GM18861 (cell line): Measurements from ENCODE around the gene CRKL.
"Not testable (repeated sequence)": the region's sequence is repeated elsewhere in the genome, so short reads cannot be mapped to it uniquely, and the experiment has no call there.

Experiments used
- ATAC-seq: cut with Tn5 transposase; IDR thresholded peaks from one replicate; pipeline ENCODE4 v1.9.1; 2021; ENCODE audit not compliant: unreplicated experiment

CRKL gene

DNA sequence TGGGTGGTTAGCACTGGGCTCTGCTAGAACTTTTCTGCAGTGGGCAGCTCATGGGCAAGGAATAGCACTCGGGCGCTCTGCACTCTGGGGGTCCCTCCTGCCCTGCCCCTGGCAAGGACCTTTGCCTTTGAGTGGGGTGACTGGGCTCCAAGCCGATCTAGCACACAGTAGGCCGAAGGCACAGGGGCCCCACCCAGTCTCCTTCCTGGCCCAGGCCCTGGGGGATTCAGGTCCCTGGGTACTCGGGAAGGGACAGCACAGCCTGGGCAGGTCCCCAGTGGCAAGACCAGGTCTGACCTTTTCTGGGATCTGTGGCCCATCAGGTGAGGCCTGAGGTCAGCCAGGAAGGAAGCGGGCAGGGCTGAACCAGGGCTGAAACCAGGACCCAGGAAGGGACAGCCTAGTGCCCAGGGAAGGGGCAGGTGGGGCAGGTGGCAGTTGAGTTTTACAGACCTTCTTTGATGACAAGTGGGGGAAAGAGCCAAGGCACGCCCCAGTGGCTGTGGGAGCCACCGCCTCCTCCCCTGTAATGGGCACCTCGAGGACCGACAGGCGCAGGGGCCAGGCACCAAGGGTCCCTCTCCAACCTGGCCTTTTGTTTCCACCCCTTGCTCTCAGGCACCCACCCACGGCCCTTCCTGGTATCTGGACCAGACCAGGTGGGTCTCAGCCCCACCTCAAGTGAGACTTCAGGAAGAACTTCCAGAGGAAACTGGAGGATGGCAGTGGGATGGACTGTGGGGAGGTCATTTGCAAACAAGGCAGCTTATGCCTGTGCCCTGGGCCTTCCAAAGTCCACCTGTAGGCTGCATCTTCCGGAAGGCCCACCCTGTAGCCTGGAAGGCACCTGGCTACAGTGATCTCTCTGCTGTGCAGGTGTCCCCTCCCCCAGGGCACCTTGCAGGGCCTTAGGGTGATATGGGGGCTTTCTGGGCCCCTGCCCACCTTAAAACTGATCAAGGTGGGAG, 49.0 kb downstream of the CRKL start:
- no peak for ATAC-seq

DNA sequence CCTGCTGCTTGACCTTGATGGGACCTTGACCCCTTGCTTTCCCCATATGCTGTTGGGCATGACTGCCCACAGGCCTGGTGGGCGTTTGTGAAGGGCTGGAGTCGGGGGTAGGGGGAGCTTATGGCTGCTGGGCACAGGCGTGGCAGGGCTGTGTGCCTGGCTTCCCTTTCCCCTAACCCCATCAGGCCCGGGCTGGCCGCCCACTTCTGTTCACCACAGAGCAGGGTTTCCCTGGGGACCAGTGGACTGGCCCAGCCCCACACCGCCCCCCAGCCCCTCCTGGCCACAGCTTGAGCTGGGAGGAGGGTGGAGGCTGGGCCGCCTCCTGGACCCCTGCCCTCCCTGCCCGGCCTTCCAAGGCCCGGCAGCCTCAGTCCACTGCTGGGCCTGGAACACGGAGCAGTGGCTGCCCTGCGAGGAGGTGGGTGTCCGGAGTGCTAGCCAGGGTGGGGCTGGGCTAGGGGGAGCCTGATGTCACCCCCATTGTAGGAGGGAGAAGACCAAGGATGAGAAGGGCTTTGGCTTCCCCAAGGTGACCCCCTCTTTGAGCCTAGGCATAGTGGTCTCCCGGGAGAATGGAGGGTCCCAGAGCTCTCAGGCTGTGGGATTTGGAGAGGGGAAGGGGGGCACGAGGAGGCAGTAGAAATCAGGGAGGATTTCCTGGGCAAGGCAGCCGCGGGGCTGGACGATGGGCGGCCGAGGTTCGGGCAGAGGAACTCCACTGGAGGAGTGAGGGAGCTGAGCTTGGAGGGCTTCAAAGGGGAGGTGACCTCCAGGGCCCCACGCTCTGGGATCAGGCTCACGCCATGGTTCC, 49.9 kb downstream of the CRKL start, which contains the start of gene AIFM3:
Gene AIFM3, plus strand, starts transcription at position 373 of the 814 bp plus-strand sequence. CDS start 690 bp downstream, outside the sequence.
- ATAC-seq = no peak

DNA sequence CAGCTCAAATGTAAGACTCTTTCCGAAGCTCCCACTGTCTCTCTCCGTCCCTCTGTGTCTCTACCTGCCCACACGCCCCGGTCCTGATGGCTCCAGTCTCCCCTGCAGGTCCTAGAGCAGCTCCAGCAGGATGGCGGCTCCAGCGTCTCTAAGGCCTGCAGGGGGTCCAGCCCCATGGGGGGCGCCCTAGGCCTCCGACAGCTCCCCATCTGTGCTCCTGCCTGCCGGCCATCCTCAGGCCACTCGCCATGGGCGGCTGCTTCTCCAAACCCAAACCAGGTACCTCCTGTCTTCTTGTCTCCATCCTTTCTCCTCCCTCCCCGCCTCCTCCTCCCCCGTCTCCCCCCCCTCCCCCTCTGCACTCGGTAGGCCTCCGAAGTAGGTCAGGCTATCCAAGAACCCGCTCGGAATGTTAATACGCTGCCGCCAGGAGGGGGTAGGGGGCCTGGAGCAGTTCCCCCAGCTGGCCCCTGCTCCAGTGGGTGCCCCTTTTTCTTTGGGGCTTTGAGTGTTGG, 50.5 kb downstream of the CRKL start:
- ATAC-seq = no peak

DNA sequence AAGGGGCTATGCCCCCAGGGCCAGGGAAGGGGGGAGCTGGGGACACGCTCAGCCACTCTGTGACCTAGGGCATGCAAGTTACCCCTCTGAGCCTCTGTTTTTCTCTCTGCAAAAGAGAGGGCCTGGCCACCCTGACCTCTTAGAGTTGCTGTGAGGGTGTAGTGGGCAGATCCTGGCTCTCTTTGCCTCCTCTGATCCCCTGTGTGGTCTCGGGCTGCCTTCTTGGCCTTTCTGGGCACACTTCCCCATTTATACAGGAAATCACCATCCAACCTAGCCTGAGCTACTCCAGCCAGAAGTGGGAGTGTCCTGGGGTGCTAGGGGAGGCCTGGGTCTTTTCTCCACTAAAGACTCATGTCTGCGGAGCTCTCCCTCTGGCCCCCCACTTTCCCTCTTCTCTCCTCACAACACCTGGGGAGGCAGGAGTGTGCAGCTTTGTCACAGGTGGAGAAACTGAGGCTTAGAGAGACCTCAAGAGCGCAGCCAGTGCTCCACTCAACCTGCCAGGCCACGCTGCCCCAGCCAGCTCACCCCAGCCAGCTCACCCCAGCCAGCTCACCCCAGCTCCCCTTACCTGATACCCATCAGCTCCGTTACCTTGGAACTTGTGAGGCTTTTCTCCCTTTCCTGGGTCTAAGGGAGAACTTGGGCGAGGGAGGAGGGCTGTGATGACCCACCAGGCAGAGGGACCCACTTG, 51.2 kb downstream of the CRKL start:
- no peak for ATAC-seq

DNA sequence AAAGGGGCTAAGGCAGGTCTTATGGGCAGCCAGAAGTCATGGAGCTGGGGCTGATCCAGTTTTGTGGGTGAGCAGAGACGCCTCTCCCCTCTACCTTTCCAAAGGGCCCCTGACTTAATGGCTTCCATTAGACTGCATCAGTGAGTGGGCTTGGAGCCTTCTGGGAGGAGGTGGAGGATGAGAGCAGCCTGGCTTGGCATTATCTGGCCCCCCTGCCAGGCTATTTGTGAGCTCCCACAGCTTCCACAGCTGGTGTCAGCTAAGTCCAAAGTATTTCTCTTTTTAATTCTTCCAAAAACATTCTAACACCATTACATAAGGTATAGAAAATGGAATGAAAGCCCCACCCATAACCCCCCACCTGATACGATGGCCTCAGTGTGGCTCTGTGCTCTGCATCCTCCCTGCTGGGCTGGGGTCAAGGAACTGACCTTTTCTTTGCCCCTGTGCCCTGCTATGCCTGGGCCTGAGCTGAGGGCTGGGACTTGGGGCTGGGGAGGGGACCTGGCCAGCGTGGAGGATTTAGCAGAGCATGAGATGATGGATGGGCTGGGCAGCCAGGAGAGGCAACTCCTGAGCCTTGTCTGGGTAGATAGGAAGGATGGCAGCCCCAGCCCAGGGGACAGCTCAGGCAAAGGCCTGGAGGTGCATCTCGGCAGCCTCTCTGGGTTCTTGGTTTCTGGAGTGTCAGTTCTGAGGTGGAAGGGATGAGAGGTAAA, 53.9 kb downstream of the CRKL start:
- ATAC-seq = no peak

DNA sequence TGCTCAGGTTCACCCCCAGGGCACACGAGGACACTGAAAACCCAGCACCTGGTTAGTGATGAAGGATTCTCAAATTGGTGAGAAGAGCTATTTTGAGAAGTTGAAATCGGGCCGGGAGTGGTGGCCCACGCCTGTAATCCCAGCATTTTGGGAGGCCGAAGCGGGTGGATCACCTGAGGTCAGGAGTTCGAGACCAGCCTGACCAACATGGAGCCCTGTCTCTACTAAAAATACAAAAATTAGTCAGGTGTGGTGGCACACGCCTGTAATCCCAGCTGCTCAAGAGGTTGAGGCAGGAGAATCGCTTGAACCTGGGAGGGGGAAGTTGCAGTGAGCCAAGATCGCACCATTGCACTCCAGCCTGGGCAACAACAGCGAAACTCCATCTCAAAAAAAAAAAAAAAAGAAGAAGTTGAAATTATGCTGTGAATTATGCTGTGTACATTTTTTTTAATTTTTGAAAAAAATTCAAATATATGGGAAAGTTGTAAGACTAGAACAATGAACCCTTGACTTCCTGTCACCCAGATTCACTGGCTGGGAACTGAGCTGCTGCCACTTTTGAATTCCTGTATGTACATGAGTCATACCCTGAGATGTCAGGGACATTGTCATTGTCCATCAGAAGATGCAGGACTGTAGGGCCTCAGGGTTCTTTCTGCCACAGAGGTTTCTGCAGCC, 54.9 kb downstream of the CRKL start:
- not testable (repeated sequence) for ATAC-seq

DNA sequence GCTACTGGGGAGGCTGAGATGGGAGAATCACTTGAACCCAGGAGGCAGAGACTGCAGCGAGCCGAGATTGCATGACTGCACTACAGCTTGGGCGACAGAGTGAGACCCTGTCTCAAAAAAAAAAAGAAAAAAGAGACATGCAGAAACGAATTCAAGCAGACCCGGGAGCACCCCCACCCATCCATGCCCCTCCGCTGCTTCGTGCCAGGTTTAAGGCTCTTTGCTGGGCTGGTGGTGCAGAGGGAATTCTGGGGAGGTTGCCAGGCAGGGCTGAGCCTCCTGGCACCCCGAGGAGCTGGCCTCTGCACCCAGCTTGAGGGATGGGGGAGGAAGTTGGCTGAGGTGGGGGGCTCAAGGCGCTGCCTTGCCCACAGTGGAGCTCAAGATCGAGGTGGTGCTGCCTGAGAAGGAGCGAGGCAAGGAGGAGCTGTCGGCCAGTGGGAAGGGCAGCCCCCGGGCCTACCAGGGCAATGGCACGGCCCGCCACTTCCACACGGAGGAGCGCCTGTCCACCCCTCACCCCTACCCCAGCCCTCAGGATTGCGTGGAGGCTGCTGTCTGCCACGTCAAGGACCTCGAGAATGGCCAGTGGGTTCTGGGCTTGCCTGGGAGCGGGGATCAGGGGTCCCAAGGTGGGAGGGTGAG, 55.8 kb downstream of the CRKL start:
- no peak for ATAC-seq

DNA sequence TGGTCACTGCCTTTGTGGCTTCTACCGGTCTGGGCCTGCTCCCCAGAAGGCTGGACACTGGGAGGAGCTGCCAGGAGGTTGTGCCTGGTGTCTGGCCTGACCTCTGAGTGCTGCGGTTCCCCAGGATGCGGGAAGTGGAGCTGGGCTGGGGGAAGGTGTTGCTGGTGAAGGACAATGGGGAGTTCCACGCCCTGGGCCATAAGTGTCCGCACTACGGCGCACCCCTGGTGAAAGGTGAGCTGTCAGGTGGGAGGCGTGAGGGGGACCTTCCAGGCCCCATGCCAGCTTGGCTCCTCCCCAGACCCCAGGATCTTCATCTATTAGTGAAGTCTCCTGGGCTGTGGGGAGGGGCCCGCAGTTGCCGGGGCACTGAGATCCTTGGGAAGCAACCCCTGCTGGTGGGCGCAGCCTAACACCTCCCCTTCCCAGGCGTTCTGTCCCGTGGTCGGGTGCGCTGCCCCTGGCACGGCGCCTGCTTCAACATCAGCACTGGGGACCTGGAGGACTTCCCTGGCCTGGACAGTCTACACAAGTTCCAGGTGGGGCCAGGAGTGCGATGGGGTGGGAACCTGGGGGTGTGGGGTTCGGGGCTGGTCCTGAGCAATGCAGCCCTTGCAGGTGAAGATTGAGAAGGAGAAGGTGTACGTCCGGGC, 56.6 kb downstream of the CRKL start:
- ATAC-seq = no peak

DNA sequence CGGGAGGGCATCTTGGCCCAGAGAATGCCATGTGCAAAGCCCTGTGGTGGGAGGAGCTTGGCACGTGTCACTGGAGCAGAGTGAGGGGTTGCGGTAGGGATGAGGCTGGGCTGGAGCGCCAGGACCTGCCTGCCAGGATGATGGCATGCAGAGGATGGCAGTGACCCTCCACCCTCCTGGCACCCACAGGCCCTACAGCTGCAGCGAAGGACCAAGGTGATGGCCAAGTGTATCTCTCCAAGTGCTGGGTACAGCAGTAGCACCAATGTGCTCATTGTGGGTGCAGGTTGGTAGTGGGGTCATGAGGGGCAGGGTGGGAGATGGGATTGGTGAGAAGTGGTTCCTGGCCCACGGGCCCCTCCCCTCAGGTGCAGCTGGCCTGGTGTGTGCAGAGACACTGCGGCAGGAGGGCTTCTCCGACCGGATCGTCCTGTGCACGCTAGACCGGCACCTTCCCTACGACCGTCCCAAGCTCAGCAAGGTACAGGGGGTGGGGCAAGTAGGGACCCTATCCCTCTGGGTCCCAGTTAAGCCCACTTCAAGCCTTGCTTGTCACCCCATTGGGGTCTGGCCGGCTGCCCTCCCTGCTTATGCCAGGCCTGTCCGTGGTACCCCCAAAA, 57.2 kb downstream of the CRKL start:
- no peak for ATAC-seq

DNA sequence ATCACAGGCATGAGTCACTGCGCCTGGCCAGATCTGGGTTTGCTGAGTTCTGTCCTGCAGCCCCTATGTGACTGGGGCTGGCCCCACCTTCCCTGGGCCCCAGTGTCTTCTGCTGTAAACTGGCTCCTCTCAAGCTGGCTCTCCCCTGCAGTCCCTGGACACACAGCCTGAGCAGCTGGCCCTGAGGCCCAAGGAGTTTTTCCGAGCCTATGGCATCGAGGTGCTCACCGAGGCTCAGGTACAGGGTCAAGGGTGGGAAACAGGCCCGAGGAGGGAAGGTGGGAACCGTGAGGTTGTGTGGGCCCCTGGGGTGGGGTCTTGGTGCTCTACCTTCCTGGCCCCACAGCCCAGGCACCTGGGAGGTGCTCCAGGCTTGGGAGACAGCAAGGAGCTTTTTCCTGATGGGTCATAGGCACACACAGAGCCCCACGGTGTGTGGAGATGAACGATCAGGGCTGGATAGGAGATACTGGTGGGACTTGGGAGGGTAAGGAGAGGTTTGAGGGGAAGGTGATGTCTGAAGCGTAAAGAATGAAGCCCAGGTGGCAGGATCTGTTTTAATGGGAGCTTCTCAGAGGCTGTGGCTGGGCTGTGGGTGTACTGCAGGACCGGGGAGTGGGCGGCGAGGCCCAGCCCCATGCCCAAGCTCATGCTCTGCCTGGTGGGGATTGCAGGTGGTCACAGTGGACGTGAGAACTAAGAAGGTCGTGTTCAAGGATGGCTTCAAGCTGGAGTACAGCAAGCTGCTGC, 58.5 kb downstream of the CRKL start:
- no peak for ATAC-seq

DNA sequence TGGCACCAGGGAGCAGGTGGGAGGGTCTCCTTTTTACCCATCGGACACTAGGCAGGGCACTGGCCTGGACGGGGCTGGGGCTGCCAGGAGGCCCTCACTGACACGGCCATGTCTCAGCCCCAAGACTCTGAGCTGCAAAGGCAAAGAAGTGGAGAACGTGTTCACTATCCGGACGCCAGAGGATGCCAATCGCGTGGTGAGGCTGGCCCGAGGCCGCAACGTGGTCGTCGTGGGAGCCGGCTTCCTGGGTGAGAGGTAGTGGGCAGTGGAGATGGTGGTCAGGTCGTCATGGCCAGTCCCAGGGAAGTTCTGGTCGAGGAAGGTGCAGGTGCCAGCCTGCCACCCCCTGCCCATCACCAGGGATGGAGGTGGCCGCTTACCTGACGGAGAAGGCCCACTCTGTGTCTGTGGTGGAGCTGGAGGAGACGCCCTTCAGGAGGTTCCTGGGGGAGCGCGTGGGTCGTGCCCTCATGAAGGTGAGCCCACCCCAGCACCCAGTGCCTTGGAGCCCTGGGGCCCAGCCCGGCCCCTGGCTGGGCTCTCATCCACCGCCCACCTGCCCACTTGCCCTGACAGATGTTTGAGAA, 59.2 kb downstream of the CRKL start:
- ATAC-seq = no peak

DNA sequence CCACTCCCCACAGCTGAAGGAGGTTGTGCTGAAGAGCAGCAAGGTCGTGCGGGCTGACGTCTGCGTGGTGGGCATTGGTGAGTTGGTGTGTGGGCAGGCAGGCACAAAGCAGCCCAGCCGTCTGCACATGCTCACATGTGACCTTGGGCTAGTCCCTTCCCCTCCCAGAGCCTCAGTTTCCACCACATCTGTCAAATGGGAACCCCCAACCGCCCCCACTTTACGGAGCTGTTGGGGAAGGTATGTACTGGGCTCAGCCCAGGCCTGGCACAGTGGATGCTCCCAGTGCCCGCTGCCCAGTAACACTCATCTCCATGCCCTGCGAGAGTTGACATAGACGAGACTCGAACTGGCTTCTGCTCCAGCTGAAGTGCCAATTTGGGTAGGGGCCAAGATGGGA, 59.8 kb downstream of the CRKL start:
- no peak for ATAC-seq

DNA sequence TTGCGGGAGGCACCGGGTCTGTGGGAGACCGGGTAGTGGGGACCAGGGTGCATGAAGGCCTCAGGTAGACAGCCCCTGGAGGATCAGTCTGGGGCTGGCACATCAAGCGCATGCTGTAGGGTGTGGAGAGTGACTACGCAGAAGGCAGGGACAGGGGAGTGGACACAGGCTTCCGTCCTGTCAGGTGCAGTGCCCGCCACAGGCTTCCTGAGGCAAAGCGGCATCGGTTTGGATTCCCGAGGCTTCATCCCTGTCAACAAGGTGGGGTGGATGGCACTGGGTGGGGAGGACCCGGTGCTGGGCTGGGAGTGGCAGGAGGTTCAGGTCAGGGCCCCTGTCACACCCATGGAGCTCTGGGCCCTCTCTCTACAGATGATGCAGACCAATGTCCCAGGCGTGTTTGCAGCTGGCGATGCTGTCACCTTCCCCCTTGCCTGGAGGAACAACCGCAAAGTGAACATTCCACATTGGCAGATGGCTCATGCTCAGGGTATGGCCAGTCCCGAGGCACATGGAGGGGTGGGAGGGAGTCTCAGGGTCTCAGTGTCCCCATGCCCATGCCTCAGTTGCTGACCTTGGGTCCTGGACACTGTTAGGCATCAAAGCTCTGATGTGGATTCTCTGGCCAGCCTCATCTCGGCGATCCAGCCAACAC, 60.4 kb downstream of the CRKL start:
- no peak for ATAC-seq

DNA sequence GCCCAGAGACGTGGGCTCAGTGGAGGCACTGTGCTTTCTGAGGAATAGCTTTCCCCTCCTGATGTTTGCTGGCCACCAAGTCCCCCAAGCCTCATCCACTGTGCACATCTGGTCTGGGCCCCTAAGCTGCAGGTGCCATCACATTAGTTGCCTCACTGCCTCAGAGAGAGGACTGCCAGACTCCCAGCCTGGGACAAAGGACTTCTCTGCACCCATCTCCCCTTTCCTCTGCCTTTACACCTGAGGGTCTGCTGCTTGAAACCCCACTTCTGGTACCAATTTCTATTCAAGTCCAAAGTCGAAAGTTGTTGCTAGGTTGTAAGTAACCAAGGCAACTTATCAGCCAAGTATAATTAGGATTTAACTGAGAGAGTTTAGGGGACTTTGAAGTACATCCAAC, 61.2 kb downstream of the CRKL start:
- no peak for ATAC-seq

DNA sequence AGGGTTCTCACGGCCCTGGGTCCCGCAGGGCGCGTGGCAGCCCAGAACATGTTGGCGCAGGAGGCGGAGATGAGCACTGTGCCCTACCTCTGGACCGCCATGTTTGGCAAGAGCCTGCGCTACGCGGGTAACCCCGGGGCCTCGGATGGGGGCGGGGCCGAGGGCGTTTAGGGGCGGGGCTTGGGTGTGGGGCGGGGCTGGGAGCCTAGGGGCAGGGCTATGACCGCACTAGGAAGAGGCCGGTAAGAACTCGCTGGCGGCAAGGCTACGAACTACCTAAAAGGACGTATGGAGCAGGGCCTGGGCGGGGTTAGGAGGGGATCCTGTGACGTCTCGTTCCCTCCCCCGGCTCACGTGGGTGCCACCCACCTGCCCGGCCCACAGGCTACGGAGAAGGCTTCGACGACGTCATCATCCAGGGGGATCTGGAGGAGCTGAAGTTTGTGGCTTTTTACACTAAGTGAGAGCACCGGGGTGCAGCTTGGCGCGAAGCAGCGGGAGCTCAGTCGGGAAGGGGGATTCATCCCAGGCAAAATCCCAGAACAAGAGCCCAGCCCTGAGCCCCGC, 62.1 kb downstream of the CRKL start:
- no peak for ATAC-seq

DNA sequence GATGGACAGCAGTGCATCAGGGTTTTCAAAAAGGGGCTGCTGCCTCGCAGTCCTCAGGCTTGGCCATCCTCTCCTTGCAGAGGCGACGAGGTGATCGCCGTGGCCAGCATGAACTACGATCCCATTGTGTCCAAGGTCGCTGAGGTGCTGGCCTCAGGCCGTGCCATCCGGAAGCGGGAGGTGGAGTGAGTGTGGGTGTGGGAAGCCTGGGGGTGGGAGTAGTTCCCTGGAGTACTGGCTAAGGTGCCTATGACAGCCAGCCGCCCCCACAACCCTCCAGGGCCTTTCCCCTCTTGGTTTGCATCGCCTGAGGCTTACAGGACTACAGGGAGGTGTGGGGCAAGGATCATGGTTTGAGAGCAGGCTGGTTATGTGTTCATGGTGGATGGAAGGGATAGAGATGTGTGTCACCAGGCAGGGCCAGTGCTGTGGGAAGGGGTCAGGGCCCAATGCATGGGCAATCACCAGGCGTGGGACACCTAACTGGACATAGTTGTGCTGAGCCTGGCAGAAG, 62.8 kb downstream of the CRKL start:
- no peak for ATAC-seq
